Left lung (tissue), 10 donors: ENCODE measurements around the gene CNTROB. TPM values are rescaled to one million over a fixed set of nuclear protein-coding genes. Genes with fewer than 3 reads are reported as not detected.

Experiments used
- ATAC-seq: fragments of 200-7000 bp; cut with Tn5 transposase; one replicate; pipeline ENCODE4 v1.9.1; 2020; ENCODE audit warnings: moderate library complexity
- DNase-seq, 4 donors: peaks; one replicate each; pipeline ENCODE4 v3.0.0-alpha.2; 2013 to 2020
- H3K27ac ChIP-seq, 2 donors: fragments of 200-600 bp; sonication (generic) in 1 of 2; one replicate each; pipeline versions ENCODE4 v1.5.0 to v1.8.0; 2020 to 2021
- H3K27me3 ChIP-seq, 2 donors: fragments of 200-600 bp; sonication (generic) in 1 of 2; one replicate each; pipeline versions ENCODE4 v1.5.0 to v1.8.0; 2020 to 2021
- H3K36me3 ChIP-seq, 2 donors: fragments of 200-600 bp; sonication (generic) in 1 of 2; one replicate each; pipeline versions ENCODE4 v1.5.0 to v1.8.0; 2020 to 2021
- H3K4me1 ChIP-seq, 2 donors: fragments of 200-600 bp; one replicate each; pipeline ENCODE4 v1.8.0; 2021
- H3K4me3 ChIP-seq, 2 donors: fragments of 200-600 bp; sonication (generic) in 1 of 2; one replicate each; pipeline versions ENCODE4 v1.5.0 to v1.8.0; 2020 to 2021; ENCODE audit warnings: mild to moderate bottlenecking in 1 of 2
- H3K9me3 ChIP-seq, 2 donors: fragments of 200-600 bp; sonication (generic) in 1 of 2; one replicate each; pipeline versions ENCODE4 v1.5.0 to v1.8.0; 2020 to 2021
- CTCF ChIP-seq, 2 donors: fragments of 200-600 bp; sonication (generic) in 1 of 2; IDR thresholded peaks; one replicate each; pipeline versions ENCODE4 v1.5.0 to v1.8.0; 2021; ENCODE audit warnings: antibody characterized with exemption in 2 of 2
- intact Hi-C, 2 donors: fragments of 100-400 bp; cut with DNase I; formaldehyde crosslinking; loops; one replicate each; pipeline versions ENCODE4 v1.11.2 to v1.14.2; 2022
- polyA plus RNA-seq, 6 donors: library from polyadenylated mRNA; unstranded; fragments of 120-200 nt; gene quantifications; one replicate each; pipeline ENCODE4 v1.2.1, GENCODE V29; 2013; ENCODE audit not compliant: insufficient read length in 6 of 6
- total RNA-seq, 2 donors: library from RNA; stranded (reverse); fragmentation: NEBNext Ultra II Directional; extraction: Animal tissue kit (Norgen Biotek cat#: 25700); gene quantifications; one replicate each; pipeline ENCODE4 v1.2.1, GENCODE V29; 2021
- donor health status: DM: no; HTN: yes; CAD: no.
- donor health status: DM: no; HTN: no; CAD: no.

CNTROB gene
- total and polyA plus RNA-seq, 8 donors, result 38.2 to 87.5 (median 80.0) TPM

GRCh38 chr17:7992516-7992915 is 60.5 kb downstream of the CNTROB start:
- intact Hi-C loops, result no loop called here
- H3K36me3 ChIP-seq, result no peaks in the 10 kb centered on the region
- H3K4me1 ChIP-seq, result peaks cover 0 to 18% of the 10 kb centered on the region in 2 donors
- H3K27ac ChIP-seq, result no peak overlapping the region
- no peak overlapping the region for H3K4me3 ChIP-seq
- DNase-seq (no peak), ATAC-seq (peak; percentile 25)
- no peak for TF ChIP-seq CTCF (IDR thresholded peaks at IDR 0.05)
- H3K9me3 ChIP-seq, result no peaks in the 10 kb centered on the region
- H3K27me3 ChIP-seq, result peaks cover 0 to 21% of the 10 kb centered on the region in 2 donors

- no peak overlapping the region for H3K4me3 ChIP-seq
- H3K27me3 ChIP-seq, result peaks cover 0 to 25% of the 10 kb centered on the region in 2 donors
- intact Hi-C loops, result no loop called here
- TF ChIP-seq CTCF (IDR thresholded peaks at IDR 0.05), result no peak
- no peak for ATAC-seq
- no peaks in the 10 kb centered on the region for H3K9me3 ChIP-seq
- DNase-seq, result no peak
- peaks cover 0 to 18% of the 10 kb centered on the region in 2 donors for H3K4me1 ChIP-seq
- no peak overlapping the region for H3K27ac ChIP-seq
- no peaks in the 10 kb centered on the region for H3K36me3 ChIP-seq
Measured at GRCh38 chr17:7992924-7993323, 60.9 kb downstream of the CNTROB start.

GRCh38 chr17:7993972-7994589 is 62.1 kb downstream of the CNTROB start:
- Histone ChIP-seq H3K27me3 (peaks cover 0 to 36% of the 10 kb centered on the region in 2 donors), H3K4me3 (no peak overlapping the region), H3K4me1 (peaks cover 0 to 14% of the 10 kb centered on the region in 2 donors), H3K9me3 (no peaks in the 10 kb centered on the region), H3K27ac (no peak overlapping the region), H3K36me3 (no peaks in the 10 kb centered on the region)
- no peak for DNase-seq
- intact Hi-C loops, result no loop called here
- no peak for TF ChIP-seq CTCF (IDR thresholded peaks at IDR 0.05)
- ATAC-seq, result no peak

- H3K27ac ChIP-seq, result no peak overlapping the region
- no peaks in the 10 kb centered on the region for H3K36me3 ChIP-seq
- no peak overlapping the region for H3K4me3 ChIP-seq
- no peak for TF ChIP-seq CTCF (IDR thresholded peaks at IDR 0.05)
- no peaks in the 10 kb centered on the region for H3K4me1 ChIP-seq
- DNase-seq (no peak), ATAC-seq (no peak)
- no peaks in the 10 kb centered on the region for H3K9me3 ChIP-seq
- H3K27me3 ChIP-seq, result peaks cover 7 to 50% of the 10 kb centered on the region in 2 donors
- intact Hi-C loops, result no loop called here
Measured at GRCh38 chr17:7995724-7996123, 63.7 kb downstream of the CNTROB start.

GRCh38 chr17:7997186-7997585 is 65.2 kb downstream of the CNTROB start:
- DNase-seq, result no peak
- ATAC-seq, result peak; percentile 89
- Histone ChIP-seq H3K9me3 (no peaks in the 10 kb centered on the region), H3K36me3 (no peaks in the 10 kb centered on the region), H3K4me3 (no peak overlapping the region), H3K27me3 (peaks cover 15 to 65% of the 10 kb centered on the region in 2 donors), H3K4me1 (peaks cover 0 to 5% of the 10 kb centered on the region in 2 donors), H3K27ac (no peak overlapping the region)
- intact Hi-C loops, result no loop called here
- peak in 1 of 2 donors; percentile 14 for TF ChIP-seq CTCF (IDR thresholded peaks at IDR 0.05)

Other genes with a start within 250 kb of the CNTROB start
- 10 to 100 TPM; 50.9 to 54.3 TPM for gene TP53, start 244.7 kb upstream of the CNTROB start, total RNA-seq
- gene TP53, start 244.7 kb upstream of the CNTROB start, polyA plus RNA-seq, result 10 to 100 TPM; 77.9 to 90.4 (median 82.3) TPM
- gene WRAP53, start 243.7 kb upstream of the CNTROB start, total RNA-seq, result 10 to 100 TPM in 1 of 2 donors, 1 to 10 TPM in 1; 9.4 to 10.6 TPM
- gene WRAP53, start 243.7 kb upstream of the CNTROB start, polyA plus RNA-seq, result 10 to 100 TPM; 13.3 to 16.0 (median 14.0) TPM
- 1 to 10 TPM; 1.2 to 3.1 TPM for gene EFNB3, start 227.0 kb upstream of the CNTROB start, total RNA-seq
- gene EFNB3, start 227.0 kb upstream of the CNTROB start, polyA plus RNA-seq, result 10 to 100 TPM; 23.4 to 34.1 (median 32.1) TPM
- gene DNAH2, start 214.5 kb upstream of the CNTROB start, total RNA-seq, result 1 to 10 TPM in 1 of 2 donors, under 1 TPM in 1; 0.67 to 3.4 TPM
- gene DNAH2, start 214.5 kb upstream of the CNTROB start, polyA plus RNA-seq, result 1 to 10 TPM; 1.2 to 4.5 (median 2.6) TPM
- 10 to 100 TPM; 37.6 to 49.2 TPM for gene KDM6B, start 98.0 kb upstream of the CNTROB start, total RNA-seq
- gene KDM6B, start 98.0 kb upstream of the CNTROB start, polyA plus RNA-seq, result 10 to 100 TPM; 20.1 to 30.4 (median 24.4) TPM
- 1 to 10 TPM; 5.7 to 6.5 TPM for gene TMEM88, start 77.1 kb upstream of the CNTROB start, total RNA-seq
- gene TMEM88, start 77.1 kb upstream of the CNTROB start, polyA plus RNA-seq, result 10 to 100 TPM; 10.4 to 25.5 (median 18.3) TPM
- gene NAA38, start 74.6 kb upstream of the CNTROB start, total RNA-seq, result 10 to 100 TPM; 60.5 to 72.6 TPM
- 10 to 100 TPM; 56.3 to 95.7 (median 76.9) TPM for gene NAA38, start 74.6 kb upstream of the CNTROB start, polyA plus RNA-seq
- 10 to 100 TPM in 1 of 2 donors, 1 to 10 TPM in 1; 9.8 to 12.3 TPM for gene CYB5D1, start 74.2 kb upstream of the CNTROB start, total RNA-seq
- 10 to 100 TPM; 14.6 to 25.8 (median 20.9) TPM for gene CYB5D1, start 74.2 kb upstream of the CNTROB start, polyA plus RNA-seq
- gene CHD3, start 43.4 kb upstream of the CNTROB start, total RNA-seq, result 100 to 1,000 TPM in 1 of 2 donors, 10 to 100 TPM in 1; 95.3 to 118 TPM
- gene CHD3, start 43.4 kb upstream of the CNTROB start, polyA plus RNA-seq, result 100 to 1,000 TPM; 194 to 222 (median 205) TPM
- 1 to 10 TPM; 4.5 to 5.1 TPM for gene RNF227, start 15.9 kb upstream of the CNTROB start, total RNA-seq
- gene RNF227, start 15.9 kb upstream of the CNTROB start, polyA plus RNA-seq, result 1 to 10 TPM; 2.8 to 3.4 (median 3.2) TPM
- gene KCNAB3, start 2.4 kb upstream of the CNTROB start, total RNA-seq, result 1 to 10 TPM; 2.5 to 3.5 TPM
- 10 to 100 TPM in 5 of 6 donors, 1 to 10 TPM in 1; 9.4 to 12.7 (median 11.5) TPM for gene KCNAB3, start 2.4 kb upstream of the CNTROB start, polyA plus RNA-seq
- gene TRAPPC1, start 260 bp upstream of the CNTROB start, total RNA-seq, result 100 to 1,000 TPM; 141 to 181 TPM
- 100 to 1,000 TPM; 123 to 151 (median 139) TPM for gene TRAPPC1, start 260 bp upstream of the CNTROB start, polyA plus RNA-seq
- gene GUCY2D, start 70.4 kb downstream of the CNTROB start, total RNA-seq, result 1 to 10 TPM; 1.1 to 3.4 TPM
- under 1 TPM in 2 of 6 donors, not detected in 4; 0.13 to 0.34 TPM for gene GUCY2D, start 70.4 kb downstream of the CNTROB start, polyA plus RNA-seq
- 100 to 1,000 TPM in 1 of 2 donors, 10 to 100 TPM in 1; 52.5 to 112 TPM for gene ALOX15B, start 106.9 kb downstream of the CNTROB start, total RNA-seq
- gene ALOX15B, start 106.9 kb downstream of the CNTROB start, polyA plus RNA-seq, result under 1 TPM; 0.38 to 0.60 (median 0.45) TPM
- gene ALOX12B, start 155.5 kb downstream of the CNTROB start, total RNA-seq, result under 1 TPM in 1 of 2 donors, not detected in 1; 0.32 TPM
- gene ALOX12B, start 155.5 kb downstream of the CNTROB start, polyA plus RNA-seq, result under 1 TPM in 4 of 6 donors, not detected in 2; 0.20 to 0.32 (median 0.26) TPM
- gene ALOXE3, start 186.3 kb downstream of the CNTROB start, total RNA-seq, result under 1 TPM; 0.23 to 0.55 TPM
- gene ALOXE3, start 186.3 kb downstream of the CNTROB start, polyA plus RNA-seq, result under 1 TPM in 2 of 6 donors, not detected in 4; 0.05 to 0.06 TPM
- gene HES7, start 191.9 kb downstream of the CNTROB start, total RNA-seq, result under 1 TPM in 1 of 2 donors, not detected in 1; 0.52 TPM
- gene HES7, start 191.9 kb downstream of the CNTROB start, polyA plus RNA-seq, result under 1 TPM in 2 of 6 donors, not detected in 4; 0.10 to 0.20 TPM
- gene PER1, start 220.2 kb downstream of the CNTROB start, total RNA-seq, result 100 to 1,000 TPM; 101 to 111 TPM
- gene PER1, start 220.2 kb downstream of the CNTROB start, polyA plus RNA-seq, result 10 to 100 TPM; 28.0 to 84.0 (median 41.4) TPM
- 10 to 100 TPM; 48.3 to 48.9 TPM for gene VAMP2, start 230.7 kb downstream of the CNTROB start, total RNA-seq
- gene VAMP2, start 230.7 kb downstream of the CNTROB start, polyA plus RNA-seq, result 100 to 1,000 TPM in 4 of 6 donors, 10 to 100 TPM in 2; 86.2 to 108 (median 103) TPM
- 10 to 100 TPM; 15.0 to 15.9 TPM for gene TMEM107, start 244.2 kb downstream of the CNTROB start, total RNA-seq
- 10 to 100 TPM; 17.3 to 21.0 (median 19.7) TPM for gene TMEM107, start 244.2 kb downstream of the CNTROB start, polyA plus RNA-seq